K562 (cell line): ENCODE measurements around the gene STX18. TPM values are rescaled to one million over a fixed set of nuclear protein-coding genes. Genes with fewer than 3 reads are reported as not detected.

Experiments used
- CC2D1A ChIP-seq: fragments of 450-650 bp; IDR thresholded peaks from 2 replicates; pipeline ENCODE4 v1.6.1; 2017; ENCODE audit warnings: mild to moderate bottlenecking
- IRF9 ChIP-seq: fragments of 450-650 bp; IDR thresholded peaks from 2 replicates; pipeline ENCODE4 v1.6.1; 2016; ENCODE audit warnings: missing biosample characterization, missing genetic modification characterization
- MGA ChIP-seq: fragments of 450-650 bp; IDR thresholded peaks from 2 replicates; pipeline ENCODE4 v1.6.1; 2016; ENCODE audit warnings: mild to moderate bottlenecking, moderate library complexity
- TCF3 ChIP-seq: sonication (generic); formaldehyde crosslinking; IDR thresholded peaks from 2 replicates; pipeline ENCODE4 v1.4.0; 2020; ENCODE audit warnings: mild to moderate bottlenecking, missing genetic modification reagents
- U2AF2 ChIP-seq: fragments of 200-400 bp; formaldehyde crosslinking; optimal IDR thresholded peaks from 2 replicates; pipeline ENCODE3; 2017; ENCODE audit warnings: low read depth, mild to moderate bottlenecking, low read length
- ZNF134 ChIP-seq: fragments of 250-450 bp; sonication (Bioruptor Pico); conservative IDR thresholded peaks from 2 replicates; pipeline ENCODE4 v1.4.0; 2020
- polyA plus RNA-seq, 8 experiments: library from polyadenylated mRNA; depleted of rRNA in 4 of 8; stranded (reverse) in 5 of 8; unstranded in 3 of 8; fragments of >200 nt; fragmentation: Nextera tagmentation in 2 of 8; fragmentation: Illumina TruSeq in 1 of 8; extraction: Ambion mirVana in 2 of 8; extraction: Trizol in 1 of 8; gene quantifications; 2 replicates each; pipeline versions ENCODE4 v1.2.1 to v1.2.3, GENCODE V29; 2011 to 2014; ENCODE audit warnings: inconsistent platforms in 1 of 8, missing spikeins in 1 of 8
- total RNA-seq, 7 experiments: library from RNA; depleted of rRNA in 6 of 7; stranded (reverse); fragments of >200 nt in 6 of 7; fragmentation: Illumina TruSeq in 2 of 7; extraction: Trizol in 2 of 7; gene quantifications; 2 replicates each; pipeline versions ENCODE4 v1.2.1 to v1.2.3, GENCODE V29; 2011 to 2021; ENCODE audit warnings: low replicate concordance in 1 of 7

Gene STX18
- total and polyA plus RNA-seq, 9 of the 15 experiments (the other 6 are each of a cell fraction or from before 2014, with no cell fraction given): 6.2 to 41.7 (median 22.7) TPM

DNA sequence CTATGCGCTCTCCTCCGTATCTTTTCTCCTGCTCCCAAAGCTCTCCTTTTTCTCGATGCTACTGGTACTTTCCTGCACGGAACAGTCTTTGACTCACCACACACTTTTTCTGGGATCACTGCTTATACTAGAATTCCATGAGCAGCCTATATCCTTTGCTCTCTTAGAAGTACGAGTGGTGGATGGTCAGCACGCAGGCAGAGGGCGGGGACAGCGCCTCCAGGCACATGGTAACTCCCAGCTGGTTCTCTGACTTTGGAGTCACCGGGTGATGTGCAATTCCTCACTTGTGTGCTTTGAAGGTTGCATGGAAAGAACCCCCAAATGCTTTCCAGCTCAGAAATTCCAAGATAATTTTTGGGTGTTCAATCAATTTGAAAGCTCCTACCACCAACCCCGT lies 56.0 kb downstream of the STX18 start (continued):
- TF ChIP-seq MGA (no peak), CC2D1A (no peak), IRF9 (no peak), ZNF134 (CRISPR knock-in tag) (no peak), U2AF2 (no peak), TCF3 (no peak)
